K562 (cell line): ENCODE measurements around the gene SLC44A1. TPM values are rescaled to one million over a fixed set of nuclear protein-coding genes. Genes with fewer than 3 reads are reported as not detected.

Experiments used
- ATAC-seq: fragments of 200-7000 bp; cut with Tn5 transposase; 3 replicates; pipeline ENCODE4 v1.9.1; 2020; ENCODE audit warnings: moderate library complexity
- BruUV-seq: library from RNA; stranded (reverse); fragments of 400-500 nt; replicated peaks from 2 replicates; lab custom pipeline; 2021; lab: Mats Ljungman, UMichigan
- CTCF ChIA-PET: fragments of 300-600 bp; formaldehyde crosslinking; extraction: SDS; loops from one replicate; lab custom pipeline; 2021; ENCODE audit warnings: low intra/inter-chr PET ratio; lab: Yijun Ruan, JAX
- POLR2A ChIA-PET: fragments of 300-600, 350-650 bp; sonication (Branson Sonifier 250); formaldehyde crosslinking; extraction: SDS; loops from one replicate; lab custom pipeline; 2021; ENCODE audit warnings: antibody characterized with exemption, inconsistent platforms; lab: Yijun Ruan, JAX
- DNase-seq, 4 experiments: peaks; one replicate each; pipeline versions ENCODE4 v3.0.0 to v3.0.0-alpha.2; 2011 to 2018; ENCODE audit warnings: low spot score in 3 of 4, mixed read lengths in 3 of 4; ENCODE audit errors: extremely low read depth in 1 of 4
- FAIRE-seq: peaks from 2 replicates; lab custom pipeline; 2011; peaks lifted over from hg19 to GRCh38; lab: Jason Lieb, UNC
- H2AFZ ChIP-seq: 2 replicates; pipeline ENCODE4 v1.6.0; 2011; ENCODE audit warnings: low read depth, low read length, control low read depth, inconsistent platforms
- H3K27ac ChIP-seq: fragments of 200-600 bp; 3 replicates; pipeline ENCODE4 v1.8.0; 2011; ENCODE audit warnings: low read depth, mild to moderate bottlenecking, control low read depth, inconsistent platforms, low read length, moderate library complexity, mixed read lengths; ENCODE audit errors: extremely low read depth
- H3K27me3 ChIP-seq, 2 experiments: fragments of 300-600 bp in 1 of 2; 2 replicates in 1 of 2; 3 replicates in 1 of 2; pipeline versions ENCODE4 v1.6.0 to v1.8.0; 2011; ENCODE audit warnings: inconsistent platforms in 2 of 2, low read length in 2 of 2, mild to moderate bottlenecking in 1 of 2, mixed read lengths in 1 of 2, moderate library complexity in 1 of 2; ENCODE audit not compliant: control insufficient read depth in 2 of 2, insufficient read depth in 2 of 2
- H3K36me3 ChIP-seq: fragments of 300-600 bp; 3 replicates; pipeline ENCODE4 v1.8.0; 2011; ENCODE audit warnings: mild to moderate bottlenecking, low read length, inconsistent platforms; ENCODE audit not compliant: control insufficient read depth, insufficient read depth
- H3K4me1 ChIP-seq, 2 experiments: fragments of 200-600 bp in 1 of 2; replicated peaks in 1 of 2; 2 replicates in 1 of 2; 3 replicates in 1 of 2; pipeline versions ENCODE4 v1.5.1 to v1.8.0; 2011; ENCODE audit warnings: inconsistent platforms in 2 of 2, low read length in 2 of 2, mild to moderate bottlenecking in 1 of 2, mixed read lengths in 1 of 2, moderate library complexity in 1 of 2; ENCODE audit not compliant: control insufficient read depth in 2 of 2, insufficient read depth in 2 of 2
- H3K4me2 ChIP-seq: 2 replicates; pipeline ENCODE4 v1.6.1; 2011; ENCODE audit warnings: low read length, control low read depth, inconsistent platforms, mixed read lengths; ENCODE audit not compliant: insufficient read depth
- H3K4me3 ChIP-seq: fragments of 200-600 bp; sonication (generic), shearing (Covaris generic); 2 replicates; pipeline ENCODE4 v1.5.1; 2016; ENCODE audit warnings: control low read depth, inconsistent platforms
- H3K79me2 ChIP-seq: fragments of 200-600 bp; 3 replicates; pipeline ENCODE4 v1.8.0; 2011; ENCODE audit warnings: low read length, inconsistent platforms; ENCODE audit not compliant: control insufficient read depth, insufficient read depth
- H3K9ac ChIP-seq, 2 experiments: 2 replicates each; pipeline versions ENCODE4 v1.6.0 to v1.6.1; 2011; ENCODE audit warnings: low read depth in 2 of 2, low read length in 2 of 2, control low read depth in 1 of 2, inconsistent platforms in 1 of 2, mild to moderate bottlenecking in 1 of 2, mixed read lengths in 1 of 2; ENCODE audit not compliant: insufficient read depth in 1 of 2
- H3K9me1 ChIP-seq: one replicate; pipeline ENCODE4 v1.6.0; 2011; ENCODE audit warnings: inconsistent platforms, mild to moderate bottlenecking, low read length, moderate library complexity; ENCODE audit not compliant: control insufficient read depth, insufficient read depth
- H3K9me3 ChIP-seq: replicated peaks from 2 replicates; pipeline ENCODE4 v1.5.1; 2011; ENCODE audit warnings: low read depth, low read length, inconsistent platforms; ENCODE audit not compliant: control insufficient read depth, insufficient read depth
- H4K20me1 ChIP-seq: replicated peaks from 2 replicates; pipeline ENCODE4 v1.6.1; 2011; ENCODE audit warnings: low read length, inconsistent platforms, mixed read lengths; ENCODE audit not compliant: control insufficient read depth, insufficient read depth
- BHLHE40 ChIP-seq: IDR thresholded peaks from 2 replicates; pipeline ENCODE4 v1.6.1; 2011; ENCODE audit warnings: low read length, improper control_type of control experiment
- HBP1 ChIP-seq: fragments of 450-650 bp; formaldehyde crosslinking; IDR thresholded peaks from 2 replicates; pipeline ENCODE4 v1.4.0; 2022; ENCODE audit warnings: missing genetic modification characterization
- ZNF282 ChIP-seq: sonication (generic); formaldehyde crosslinking; IDR thresholded peaks from 2 replicates; pipeline ENCODE4 v1.8.1; 2023; ENCODE audit warnings: missing genetic modification reagents
- ZNF511 ChIP-seq: sonication (generic); formaldehyde crosslinking; IDR thresholded peaks from 2 replicates; pipeline ENCODE4 v1.8.0; 2022; ENCODE audit warnings: mild to moderate bottlenecking, missing genetic modification reagents
- ZNF583 ChIP-seq: fragments of 250-450 bp; sonication (Bioruptor Pico); IDR thresholded peaks from 2 replicates; pipeline ENCODE4 v1.4.0; 2020
- WGBS: fragments of 100-300 bp; shearing (Covaris generic); methylation state at CpG from one replicate; pipeline ENCODE4 v1.1.6; 2016; ENCODE audit warnings: low coverage, mixed read lengths; ENCODE audit not compliant: insufficient coverage; ENCODE audit errors: missing lambda C conversion rate; 5-methylcytosine and 5-hydroxymethylcytosine counted together
- in situ Hi-C: fragments of 300-500 bp; cut with MboI; formaldehyde crosslinking; loops from 4 replicates; pipeline ENCODE4 v1.15.0; 2018; ENCODE audit warnings: inconsistent platforms, mixed read lengths
- intact Hi-C: fragments of 100-400 bp; cut with micrococcal nuclease; formaldehyde crosslinking; loops from 2 replicates; pipeline ENCODE4 v1.14.2; 2022
- polyA plus RNA-seq, 8 experiments: library from polyadenylated mRNA; depleted of rRNA in 4 of 8; stranded (reverse) in 5 of 8; unstranded in 3 of 8; fragments of >200 nt; fragmentation: Nextera tagmentation in 2 of 8; fragmentation: Illumina TruSeq in 1 of 8; extraction: Ambion mirVana in 2 of 8; extraction: Trizol in 1 of 8; gene quantifications; 2 replicates each; pipeline versions ENCODE4 v1.2.1 to v1.2.3, GENCODE V29; 2011 to 2014; ENCODE audit warnings: inconsistent platforms in 1 of 8, missing spikeins in 1 of 8
- total RNA-seq, 7 experiments: library from RNA; depleted of rRNA in 6 of 7; stranded (reverse); fragments of >200 nt in 6 of 7; fragmentation: Illumina TruSeq in 2 of 7; extraction: Trizol in 2 of 7; gene quantifications; 2 replicates each; pipeline versions ENCODE4 v1.2.1 to v1.2.3, GENCODE V29; 2011 to 2021; ENCODE audit warnings: low replicate concordance in 1 of 7

SLC44A1 gene
- total and polyA plus RNA-seq, 9 of the 15 experiments (the other 6 are each of a cell fraction or from before 2014, with no cell fraction given) = 0.11 to 0.59 (median 0.30) TPM

- H3K27ac ChIP-seq = no peak overlapping the region
- no peaks in the 10 kb centered on the region for H3K36me3 ChIP-seq
- BruUV-seq = no TSS peak
- ATAC-seq (no peak), DNase-seq (no peak), FAIRE-seq (no peak)
- no peak overlapping the region for H3K4me2 ChIP-seq
- WGBS = 0% methylated on average over 6 of the region's 6 CpGs
- no peaks in the 10 kb centered on the region for H4K20me1 ChIP-seq
- no peaks in the 10 kb centered on the region for H3K9me1 ChIP-seq
- POLR2A ChIA-PET = interaction anchor here (1.8 kb wide), 1 partner anchor 11 kb away, joined by 3 read pairs; no protein-coding TSS in a partner anchor
- H3K4me3 ChIP-seq = no peak overlapping the region
- intact Hi-C loops (no loop called here), in situ Hi-C loops (loop anchor here (10.0 kb wide), 1 partner anchor 622 kb away; no protein-coding TSS in a partner anchor)
- CTCF ChIA-PET = no interaction called here
- no peaks in the 10 kb centered on the region for H3K4me1 ChIP-seq
- H3K9me3 ChIP-seq = no peaks in the 10 kb centered on the region
- H2AFZ ChIP-seq = no peak overlapping the region
- H3K27me3 ChIP-seq = peaks cover 10 to 15% of the 10 kb centered on the region in 2 experiments; a peak in 3 of 5 replicates
- H3K79me2 ChIP-seq = no peaks in the 10 kb centered on the region
- no peak overlapping the region for H3K9ac ChIP-seq
- TF ChIP-seq HBP1 (CRISPR knock-in tag) (no peak), ZNF282 (CRISPR knock-in tag) (no peak), ZNF511 (CRISPR knock-in tag) (no peak), BHLHE40 (no peak), ZNF583 (CRISPR knock-in tag) (no peak)
Observed at GRCh38 chr9:105406369-105406768, 161.9 kb downstream of the SLC44A1 start.
